Activated CD8-positive, alpha-beta memory T cell treated with anti-CD3 and anti-CD28 coated beads, Interleukin-2, amount 10 ng/mL, durations not matched to agents 7 days and 5 days (primary cell): ENCODE results near the gene PIGH. TPM values are rescaled to one million over a fixed set of nuclear protein-coding genes. Genes with fewer than 3 reads are reported as not detected.
"Not testable (repeated sequence)": the region's sequence is repeated elsewhere in the genome, so short reads cannot be mapped to it uniquely, and the experiment has no call there.

Source experiments
- ATAC-seq: fragments of 150-1000 bp; cut with Tn5 transposase; one replicate; pipeline ENCODE4 v1.10.0; 2021; ENCODE audit warnings: moderate library complexity
- CTCF ChIA-PET: fragments of 350-600 bp; sonication (Branson Sonifier 250); formaldehyde crosslinking; loops from one replicate; lab custom pipeline; 2021; ENCODE audit warnings: antibody characterized with exemption; lab: Charles Lee
- DNase-seq: peaks from one replicate; pipeline ENCODE4 v3.0.0-alpha.2; 2020
- H3K27ac Mint-ChIP-seq: one replicate; pipeline ENCODE4 v1.8.0; 2021; ENCODE audit warnings: mild to moderate bottlenecking, mixed read lengths
- H3K27me3 Mint-ChIP-seq: one replicate; pipeline ENCODE4 v1.8.0; 2021; ENCODE audit warnings: mixed read lengths
- H3K36me3 Mint-ChIP-seq: one replicate; pipeline ENCODE4 v1.8.0; 2021; ENCODE audit warnings: mild to moderate bottlenecking, mixed read lengths
- H3K4me1 Mint-ChIP-seq: one replicate; pipeline ENCODE4 v1.8.0; 2021; ENCODE audit warnings: mixed read lengths
- H3K4me3 Mint-ChIP-seq: one replicate; pipeline ENCODE4 v1.8.0; 2021; ENCODE audit warnings: mild to moderate bottlenecking, moderate library complexity, mixed read lengths
- H3K9me3 Mint-ChIP-seq: one replicate; pipeline ENCODE4 v1.8.0; 2022; ENCODE audit warnings: low read depth, mixed read lengths
- total RNA-seq, 2 experiments: library from RNA; stranded (reverse); gene quantifications; one replicate each; pipeline ENCODE4 v1.2.3, GENCODE V29; 2021

The PIGH gene
- total RNA-seq, 2 experiments from 2014 or later: 16.3 to 17.1 TPM

DNA sequence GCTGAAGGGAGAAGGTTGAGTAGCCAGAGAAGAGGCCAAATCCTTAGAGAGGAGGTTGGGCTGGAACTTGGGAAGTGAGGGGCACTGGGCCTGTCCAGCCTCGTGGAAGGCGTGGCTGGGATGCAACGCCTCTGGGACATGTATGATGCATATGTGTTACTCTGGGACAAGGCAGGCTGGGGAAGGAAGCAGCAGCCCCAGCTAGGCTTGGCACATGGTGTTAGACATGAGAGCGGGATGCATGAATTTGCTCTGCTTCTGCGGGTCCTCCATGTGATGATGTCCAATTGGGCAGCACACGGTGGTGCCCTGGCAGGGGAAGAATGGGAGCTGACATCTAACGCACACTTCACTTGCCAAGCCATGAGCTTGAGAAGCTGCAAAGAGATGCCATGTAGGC lies 45.7 kb downstream of the PIGH start:
- no peaks in the 10 kb centered on the region for H3K9me3 Mint-ChIP-seq
- no peak overlapping the region for H3K4me3 Mint-ChIP-seq
- no peaks in the 10 kb centered on the region for H3K36me3 Mint-ChIP-seq
- no peak for ATAC-seq
- no peak for DNase-seq
- peaks cover 3% of the 10 kb centered on the region for H3K4me1 Mint-ChIP-seq
- CTCF ChIA-PET: interaction anchor here (0.6 to 1.4 kb wide), 3 partner anchors 17 to 1316 kb away, joined by 3 read pairs; no protein-coding TSS in a partner anchor
- no peak overlapping the region for H3K27ac Mint-ChIP-seq
- H3K27me3 Mint-ChIP-seq: peaks cover 16% of the 10 kb centered on the region

DNA sequence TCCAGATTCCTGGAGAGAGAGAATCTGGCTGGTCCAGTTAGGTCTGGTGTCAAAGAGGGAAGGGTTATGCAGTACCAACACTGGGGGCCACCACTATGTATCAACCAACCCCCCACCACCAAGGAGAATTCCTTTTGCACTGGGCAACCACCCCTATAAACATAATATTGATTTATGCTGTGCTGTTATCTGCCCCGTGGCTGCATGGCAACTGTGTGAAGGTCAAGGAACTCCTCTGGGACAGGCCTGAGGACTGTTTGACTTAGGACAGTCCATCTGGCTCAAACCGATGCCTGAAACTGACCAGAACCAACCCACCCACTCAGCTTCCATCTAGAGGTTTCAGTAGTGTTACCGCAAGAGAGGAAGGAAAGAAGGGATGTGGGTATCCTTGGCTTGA lies 46.5 kb downstream of the PIGH start:
- H3K27me3 Mint-ChIP-seq: peaks cover 20% of the 10 kb centered on the region
- no peaks in the 10 kb centered on the region for H3K36me3 Mint-ChIP-seq
- H3K4me3 Mint-ChIP-seq: no peak overlapping the region
- H3K4me1 Mint-ChIP-seq: peaks cover 3% of the 10 kb centered on the region
- H3K27ac Mint-ChIP-seq: no peak overlapping the region
- DNase-seq: no peak
- no peak for ATAC-seq
- CTCF ChIA-PET: no interaction called here
- no peaks in the 10 kb centered on the region for H3K9me3 Mint-ChIP-seq

GRCh38 chr14:67551940-67552339 lies 48.1 kb downstream of the PIGH start:
- ATAC-seq (no peak), DNase-seq (no peak)
- H3K4me1 Mint-ChIP-seq: peaks cover under 1% of the 10 kb centered on the region
- H3K27ac Mint-ChIP-seq: no peak overlapping the region
- H3K36me3 Mint-ChIP-seq: no peaks in the 10 kb centered on the region
- no peak overlapping the region for H3K4me3 Mint-ChIP-seq
- peaks cover 15% of the 10 kb centered on the region for H3K27me3 Mint-ChIP-seq
- CTCF ChIA-PET: interaction anchor here (1.1 to 1.7 kb wide), 3 partner anchors 12 to 25 kb away, joined by 3 to 5 read pairs (median 5); no protein-coding TSS in a partner anchor
- H3K9me3 Mint-ChIP-seq: no peaks in the 10 kb centered on the region

- H3K27ac Mint-ChIP-seq: no peak overlapping the region
- H3K4me1 Mint-ChIP-seq: no peaks in the 10 kb centered on the region
- no peaks in the 10 kb centered on the region for H3K9me3 Mint-ChIP-seq
- DNase-seq (no peak), ATAC-seq (no peak)
- CTCF ChIA-PET: interaction anchor here (1.1 to 2.4 kb wide), 4 partner anchors 11 to 124 kb away, joined by 3 to 8 read pairs (median 5); no protein-coding TSS in a partner anchor
- H3K27me3 Mint-ChIP-seq: peaks cover 15% of the 10 kb centered on the region
- no peaks in the 10 kb centered on the region for H3K36me3 Mint-ChIP-seq
- H3K4me3 Mint-ChIP-seq: no peak overlapping the region
Measured at GRCh38 chr14:67551123-67551522, 48.9 kb downstream of the PIGH start.

DNA sequence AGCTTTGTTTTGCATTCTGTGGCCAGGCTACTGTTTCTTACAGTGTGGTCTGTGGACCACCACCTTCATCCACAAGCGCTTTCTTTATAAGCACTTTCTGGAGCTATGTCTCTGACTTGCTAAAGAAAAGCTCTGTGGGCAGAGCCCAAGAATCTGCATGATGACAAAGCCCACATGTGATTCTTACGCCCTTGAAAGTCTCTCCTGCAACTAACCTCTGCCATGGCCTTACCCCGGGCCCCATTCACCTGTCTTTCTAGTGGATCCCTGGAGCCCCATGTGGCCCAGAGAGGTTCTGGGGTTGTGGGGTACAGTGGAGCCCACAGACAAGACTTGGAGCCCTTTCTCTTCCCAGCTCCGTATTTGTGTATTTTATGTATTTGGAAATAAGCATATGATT lies 50.3 kb downstream of the PIGH start:
- CTCF ChIA-PET: interaction anchor here (2.4 kb wide), 1 partner anchor 122 kb away, joined by 8 read pairs; no protein-coding TSS in a partner anchor
- no peaks in the 10 kb centered on the region for H3K4me1 Mint-ChIP-seq
- H3K27me3 Mint-ChIP-seq: peaks cover 27% of the 10 kb centered on the region

DNA sequence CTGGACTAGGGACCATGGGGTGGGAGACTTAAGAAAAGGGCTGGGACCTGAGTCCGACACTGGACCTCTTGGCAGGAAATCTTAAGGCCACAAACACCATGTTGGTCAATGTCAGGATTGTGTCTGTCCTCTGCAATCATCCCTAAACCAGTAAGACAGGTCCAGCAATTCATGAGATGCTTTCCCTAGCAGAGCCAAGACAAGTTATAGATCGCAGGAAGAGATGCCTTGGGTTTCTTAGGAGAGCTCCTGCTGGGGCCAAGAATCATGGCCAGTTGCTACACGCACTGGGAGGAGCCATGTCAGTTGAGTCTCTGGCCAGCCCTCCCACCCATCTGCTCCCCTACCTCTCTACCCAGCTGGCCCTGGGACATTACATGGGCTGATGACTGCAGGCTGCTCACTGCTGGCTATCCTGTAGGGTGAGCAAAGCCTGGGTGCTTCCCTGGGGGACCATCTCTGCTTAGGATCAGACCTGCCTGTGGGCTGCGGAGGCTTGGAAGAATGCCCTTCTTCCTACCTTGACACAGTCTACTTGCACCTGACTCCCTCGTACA lies 52.8 kb downstream of the PIGH start:
- no peaks in the 10 kb centered on the region for H3K4me1 Mint-ChIP-seq
- CTCF ChIA-PET: no interaction called here
- no peak for ATAC-seq
- H3K9me3 Mint-ChIP-seq: no peaks in the 10 kb centered on the region
- peaks cover 3% of the 10 kb centered on the region for H3K36me3 Mint-ChIP-seq
- no peak overlapping the region for H3K4me3 Mint-ChIP-seq
- H3K27me3 Mint-ChIP-seq: peaks cover 42% of the 10 kb centered on the region
- no peak for DNase-seq
- no peak overlapping the region for H3K27ac Mint-ChIP-seq

More for the DNA sequence above, 50.3 kb downstream of the PIGH start:
- Mint-ChIP-seq H3K9me3 (no peaks in the 10 kb centered on the region), H3K36me3 (peaks cover 2% of the 10 kb centered on the region), H3K27ac (no peak overlapping the region), H3K4me3 (no peak overlapping the region)
- ATAC-seq: no peak
- no peak for DNase-seq

- CTCF ChIA-PET: interaction anchor here (2.4 kb wide), 1 partner anchor 18 kb away, joined by 7 read pairs; no protein-coding TSS in a partner anchor
- Mint-ChIP-seq H3K36me3 (peaks cover 3% of the 10 kb centered on the region), H3K9me3 (no peaks in the 10 kb centered on the region), H3K27ac (no peak overlapping the region), H3K4me1 (no peaks in the 10 kb centered on the region), H3K4me3 (no peak overlapping the region), H3K27me3 (peaks cover 62% of the 10 kb centered on the region)
- no peak for DNase-seq
- ATAC-seq: no peak
Measured at GRCh38 chr14:67544590-67544989, 55.5 kb downstream of the PIGH start.

- DNase-seq, H3K9me3 Mint-ChIP-seq, H3K4me3 Mint-ChIP-seq, H3K36me3 Mint-ChIP-seq, H3K27ac Mint-ChIP-seq, H3K4me1 Mint-ChIP-seq, ATAC-seq: not testable (repeated sequence)
- peaks cover 69% of the 10 kb centered on the region for H3K27me3 Mint-ChIP-seq
- CTCF ChIA-PET: interaction anchor here (0.6 to 2.4 kb wide), 2 partner anchors 16 to 402 kb away, joined by 3 to 7 read pairs; no protein-coding TSS in a partner anchor
Measured at GRCh38 chr14:67542620-67543019, 57.4 kb downstream of the PIGH start.

GRCh38 chr14:67541448-67542387 lies 58.4 kb downstream of the PIGH start:
- H3K4me1 Mint-ChIP-seq: no peaks in the 10 kb centered on the region
- H3K4me3 Mint-ChIP-seq: no peak overlapping the region
- H3K36me3 Mint-ChIP-seq: peaks cover 3% of the 10 kb centered on the region
- H3K9me3 Mint-ChIP-seq: no peaks in the 10 kb centered on the region
- CTCF ChIA-PET: interaction anchor here (0.6 to 1.2 kb wide), 3 partner anchors 14 to 401 kb away, joined by 3 read pairs; no protein-coding TSS in a partner anchor
- H3K27ac Mint-ChIP-seq: no peak overlapping the region
- H3K27me3 Mint-ChIP-seq: peaks cover 69% of the 10 kb centered on the region
- no peak for DNase-seq
- ATAC-seq: no peak

Other genes starting within 250 kb of the PIGH start
- gene ATP6V1D, start 240.5 kb downstream of the PIGH start, total RNA-seq: 10 to 100 TPM; 32.4 to 33.5 TPM
- gene EIF2S1, start 239.9 kb downstream of the PIGH start, total RNA-seq: 100 to 1,000 TPM; 145 to 189 TPM
- under 1 TPM in 1 of 2 experiments, not detected in 1; 0.44 TPM for gene PLEK2, start 188.1 kb downstream of the PIGH start, total RNA-seq
- 1 to 10 TPM; 5.1 to 7.0 TPM for gene TMEM229B, start 111.5 kb downstream of the PIGH start, total RNA-seq
- under 1 TPM; 0.19 to 0.79 TPM for gene PLEKHH1, start 67.0 kb downstream of the PIGH start, total RNA-seq
- gene ARG2, start 19.7 kb upstream of the PIGH start, total RNA-seq: 10 to 100 TPM in 1 of 2 experiments, 1 to 10 TPM in 1; 6.2 to 13.6 TPM
- 10 to 100 TPM; 69.2 to 73.5 TPM for gene VTI1B, start 74.4 kb upstream of the PIGH start, total RNA-seq
- gene RDH11, start 95.5 kb upstream of the PIGH start, total RNA-seq: 10 to 100 TPM; 49.6 to 59.8 TPM
- not detected for gene RDH12, start 101.6 kb upstream of the PIGH start, total RNA-seq
- 10 to 100 TPM; 25.3 to 27.0 TPM for gene ZFYVE26, start 216.3 kb upstream of the PIGH start, total RNA-seq
- 10 to 100 TPM; 35.3 to 55.5 TPM for gene RAD51B, start 219.5 kb upstream of the PIGH start, total RNA-seq